ENCODE measurements around the gene CPN2.

CPN2 gene

GRCh38 chr3:194328053-194328657, 23.0 kb downstream of the CPN2 start:
- DNase-seq (ENCODE audit: low read depth), result peak; percentile 37

GRCh38 chr3:194327218-194328052, 23.7 kb downstream of the CPN2 start:
- no peak for DNase-seq (ENCODE audit: low read depth)

- no peak for DNase-seq (ENCODE audit: low read depth)
These were observed 24.2 kb downstream of the CPN2 start for GRCh38 chr3:194326968-194327217.

- no peak for DNase-seq (ENCODE audit: low read depth)
These were observed 24.7 kb downstream of the CPN2 start for GRCh38 chr3:194326192-194326967.

GRCh38 chr3:194325424-194326153, 25.5 kb downstream of the CPN2 start:
- DNase-seq (ENCODE audit: low read depth), result no peak

GRCh38 chr3:194324823-194325327, 26.3 kb downstream of the CPN2 start:
- DNase-seq (ENCODE audit: low read depth), result no peak

GRCh38 chr3:194323785-194324735, 27.1 kb downstream of the CPN2 start:
- no peak for DNase-seq (ENCODE audit: low read depth)

- DNase-seq (ENCODE audit: low read depth), result no peak
These were observed 28.4 kb downstream of the CPN2 start for GRCh38 chr3:194322678-194323211.

- no peak for DNase-seq (ENCODE audit: low read depth)
These were observed 29.2 kb downstream of the CPN2 start for GRCh38 chr3:194321693-194322640.

- DNase-seq (ENCODE audit: low read depth), result no peak
These were observed 30.3 kb downstream of the CPN2 start for GRCh38 chr3:194320744-194321243.

- no peak for DNase-seq (ENCODE audit: low read depth)
These were observed 31.0 kb downstream of the CPN2 start for GRCh38 chr3:194320100-194320499.

- no peak for DNase-seq (ENCODE audit: low read depth)
These were observed 32.5 kb downstream of the CPN2 start for GRCh38 chr3:194318511-194319161.

- DNase-seq (ENCODE audit: low read depth), result no peak
These were observed 34.2 kb downstream of the CPN2 start for GRCh38 chr3:194316918-194317317.

GRCh38 chr3:194315965-194316361, 35.2 kb downstream of the CPN2 start:
- DNase-seq (ENCODE audit: low read depth), result no peak

- peak; percentile 66 for DNase-seq (ENCODE audit: low read depth)
These were observed 35.8 kb downstream of the CPN2 start for GRCh38 chr3:194315088-194315964.

GRCh38 chr3:194314388-194315068, 36.6 kb downstream of the CPN2 start:
- no peak for DNase-seq (ENCODE audit: low read depth)

Measured in T follicular helper cell (primary cell).